Measurements from ENCODE around the gene PRDM11. TPM values are rescaled to one million over a fixed set of nuclear protein-coding genes. Genes with fewer than 3 reads are reported as not detected.
"Not testable (repeated sequence)": the region's sequence is repeated elsewhere in the genome, so short reads cannot be mapped to it uniquely, and the experiment has no call there.

PRDM11 gene
- total RNA-seq, 2 donors from 2014 or later, result 4.1 to 8.3 TPM

DNA sequence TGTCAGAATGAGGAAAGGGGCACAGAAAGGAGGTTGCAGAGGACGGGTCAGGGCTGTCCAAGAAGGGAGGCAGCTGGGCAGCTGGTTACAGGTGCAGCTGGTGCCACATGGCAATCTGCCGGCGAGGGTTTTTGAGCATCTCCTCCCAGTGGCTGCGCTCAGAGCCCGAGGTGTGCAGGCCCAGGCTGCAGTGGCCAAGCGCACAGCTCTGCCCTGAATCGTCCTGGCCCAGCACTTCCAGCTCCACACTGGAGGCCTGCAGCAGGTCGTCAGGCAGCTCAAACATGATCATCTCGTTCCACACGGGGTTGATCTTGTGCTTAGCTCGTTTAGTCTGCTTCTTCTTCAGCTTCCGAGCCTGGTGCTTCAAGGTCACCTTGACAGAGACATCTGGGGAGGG is 97.5 kb downstream of the PRDM11 start:
- Histone ChIP-seq H3K9me3 (no peaks in the 10 kb centered on the region), H3K4me3 (no peak overlapping the region), H3K4me1 (no peaks in the 10 kb centered on the region), H3K27ac (no peak overlapping the region), H3K9ac (ENCODE audit: low read depth in 2 of 2, low read length in 2 of 2) (no peak overlapping the region), H3K36me3 (no peaks in the 10 kb centered on the region), H3K27me3 (no peaks in the 10 kb centered on the region)
- no peak for DNase-seq
- TF ChIP-seq, protein P1, sequence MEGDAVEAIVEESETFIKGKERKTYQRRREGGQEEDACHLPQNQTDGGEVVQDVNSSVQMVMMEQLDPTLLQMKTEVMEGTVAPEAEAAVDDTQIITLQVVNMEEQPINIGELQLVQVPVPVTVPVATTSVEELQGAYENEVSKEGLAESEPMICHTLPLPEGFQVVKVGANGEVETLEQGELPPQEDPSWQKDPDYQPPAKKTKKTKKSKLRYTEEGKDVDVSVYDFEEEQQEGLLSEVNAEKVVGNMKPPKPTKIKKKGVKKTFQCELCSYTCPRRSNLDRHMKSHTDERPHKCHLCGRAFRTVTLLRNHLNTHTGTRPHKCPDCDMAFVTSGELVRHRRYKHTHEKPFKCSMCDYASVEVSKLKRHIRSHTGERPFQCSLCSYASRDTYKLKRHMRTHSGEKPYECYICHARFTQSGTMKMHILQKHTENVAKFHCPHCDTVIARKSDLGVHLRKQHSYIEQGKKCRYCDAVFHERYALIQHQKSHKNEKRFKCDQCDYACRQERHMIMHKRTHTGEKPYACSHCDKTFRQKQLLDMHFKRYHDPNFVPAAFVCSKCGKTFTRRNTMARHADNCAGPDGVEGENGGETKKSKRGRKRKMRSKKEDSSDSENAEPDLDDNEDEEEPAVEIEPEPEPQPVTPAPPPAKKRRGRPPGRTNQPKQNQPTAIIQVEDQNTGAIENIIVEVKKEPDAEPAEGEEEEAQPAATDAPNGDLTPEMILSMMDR (IDR thresholded peaks at IDR 0.05), result no peak
- intact Hi-C loops (cut with DNase I), result no loop called here

DNA sequence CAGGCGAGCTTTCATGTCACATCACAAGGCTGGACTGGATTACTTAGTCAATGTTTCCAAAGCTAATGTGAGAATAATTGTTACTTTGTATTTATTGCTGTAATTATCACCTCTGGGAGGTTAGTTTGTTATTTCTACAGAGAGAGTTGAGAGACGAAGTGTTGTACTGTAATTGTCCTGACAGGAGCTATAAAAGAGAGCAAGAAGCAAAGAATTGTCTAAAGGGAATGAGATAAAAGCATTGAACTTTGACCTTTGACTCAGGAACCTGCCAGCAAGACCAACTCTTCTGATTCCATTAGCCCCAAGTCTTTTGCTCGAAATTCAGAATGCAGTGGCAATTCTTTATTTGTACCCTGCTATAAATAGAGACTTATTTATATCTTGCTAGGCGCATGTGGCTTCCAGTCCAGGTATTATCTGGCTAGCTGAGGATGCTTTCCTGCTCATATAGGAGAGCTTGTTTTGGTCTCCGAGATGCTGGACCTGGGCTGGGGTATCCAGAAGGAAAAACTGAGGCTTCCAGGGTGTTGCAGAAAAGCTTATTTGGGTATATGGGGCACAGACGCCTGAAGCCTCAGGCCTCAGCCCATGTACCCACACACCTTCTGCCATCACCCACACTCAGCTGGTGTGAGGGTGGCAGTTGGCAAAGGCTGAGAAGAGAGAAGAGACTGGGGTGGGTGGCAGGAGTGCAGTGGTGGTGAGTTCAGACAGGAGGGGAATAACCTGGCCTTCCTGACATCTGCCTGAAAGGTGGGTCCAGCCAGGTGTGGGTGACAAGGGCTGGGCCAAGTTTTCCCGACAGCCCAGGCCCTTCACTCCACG is 99.0 kb downstream of the PRDM11 start:
- Histone ChIP-seq H3K9ac (ENCODE audit: low read depth in 2 of 2, low read length in 2 of 2) (no peak overlapping the region), H3K36me3 (no peaks in the 10 kb centered on the region), H3K27me3 (no peaks in the 10 kb centered on the region), H3K4me3 (no peak overlapping the region), H3K4me1 (no peaks in the 10 kb centered on the region), H3K27ac (no peak overlapping the region), H3K9me3 (no peaks in the 10 kb centered on the region)
- intact Hi-C loops (cut with DNase I), result no loop called here
- DNase-seq, result no peak
- TF ChIP-seq, protein P1 (IDR thresholded peaks at IDR 0.05), result no peak

DNA sequence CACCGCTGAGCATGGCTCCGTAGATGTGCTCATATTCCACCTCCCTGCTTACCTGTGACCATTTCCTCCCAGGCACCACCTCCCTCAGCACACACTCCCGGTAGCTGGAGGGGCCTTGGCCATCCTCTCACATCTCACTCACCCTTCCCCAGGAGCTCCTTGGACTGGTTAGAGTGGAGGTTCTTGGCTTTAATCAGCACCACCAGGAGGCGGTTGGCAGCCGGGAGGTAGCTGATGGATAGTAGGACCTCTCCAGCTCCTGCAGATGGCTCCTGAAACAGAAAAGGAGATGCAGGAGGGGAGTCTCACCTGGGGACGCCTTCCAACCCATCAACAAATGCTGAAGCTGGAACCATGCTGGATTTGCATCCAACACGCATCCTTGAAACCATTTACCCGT is 99.8 kb downstream of the PRDM11 start:
- no peaks in the 10 kb centered on the region for H3K36me3 ChIP-seq
- H3K4me3 ChIP-seq, result no peak overlapping the region
- no peaks in the 10 kb centered on the region for H3K27me3 ChIP-seq
- no peak for DNase-seq
- intact Hi-C loops (cut with DNase I), result no loop called here
- H3K9ac ChIP-seq (ENCODE audit: low read depth in 2 of 2, low read length in 2 of 2), result no peak overlapping the region
- no peak overlapping the region for H3K27ac ChIP-seq
- no peaks in the 10 kb centered on the region for H3K9me3 ChIP-seq
- no peaks in the 10 kb centered on the region for H3K4me1 ChIP-seq
- TF ChIP-seq, protein P1 (IDR thresholded peaks at IDR 0.05), result no peak

DNA sequence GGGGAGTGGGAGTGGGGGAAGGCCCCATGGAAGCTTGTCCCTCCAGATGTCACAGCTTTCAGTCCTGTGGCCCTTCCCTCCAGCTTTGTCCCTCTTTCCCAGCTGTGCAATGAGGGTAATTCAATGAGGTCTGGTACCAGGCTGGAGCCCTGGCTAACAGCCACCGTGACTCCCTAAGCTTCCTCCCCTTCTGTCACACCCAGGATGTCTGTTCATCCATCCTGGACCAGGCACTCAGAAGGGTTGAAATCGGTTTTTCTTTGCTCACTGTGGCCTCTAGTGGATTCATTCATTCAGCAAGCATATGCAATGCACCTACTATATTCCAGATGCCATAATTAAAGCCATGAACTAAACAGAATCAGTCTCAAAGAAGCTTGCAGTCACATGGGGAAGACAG is 101.0 kb downstream of the PRDM11 start:
- intact Hi-C loops (cut with DNase I), result no loop called here
- H3K27me3 ChIP-seq, result no peaks in the 10 kb centered on the region
- H3K9me3 ChIP-seq, result no peaks in the 10 kb centered on the region
- TF ChIP-seq, protein P1 (IDR thresholded peaks at IDR 0.05), result no peak
- no peak for DNase-seq
- no peak overlapping the region for H3K4me3 ChIP-seq
- H3K27ac ChIP-seq, result no peak overlapping the region
- H3K36me3 ChIP-seq, result no peaks in the 10 kb centered on the region
- H3K4me1 ChIP-seq, result no peaks in the 10 kb centered on the region
- no peak overlapping the region for H3K9ac ChIP-seq (ENCODE audit: low read depth in 2 of 2, low read length in 2 of 2)

DNA sequence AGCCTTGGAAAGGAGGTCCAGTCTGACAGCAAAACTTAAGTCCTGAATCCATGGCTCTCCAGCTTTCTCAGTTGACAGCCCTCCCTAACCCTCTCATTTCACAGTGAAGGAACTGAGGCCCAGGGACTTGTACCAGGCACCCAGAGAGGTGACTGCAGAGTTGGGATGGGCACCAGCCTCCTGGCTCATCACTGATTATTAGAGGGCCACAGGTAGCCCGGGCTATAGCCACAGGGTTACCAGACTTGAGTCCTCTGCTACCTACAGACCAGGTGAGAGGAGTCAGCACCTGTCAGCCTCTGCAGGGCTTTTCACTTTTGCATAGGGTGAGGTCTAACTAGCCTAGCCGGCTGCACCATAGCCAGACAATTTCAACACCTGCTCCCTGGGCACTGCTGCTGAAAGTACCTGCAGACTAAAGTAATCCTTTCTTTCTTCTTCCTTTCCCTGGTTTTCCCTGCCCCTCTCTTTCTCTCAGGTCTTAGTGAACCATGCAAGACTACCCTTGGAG is 102.1 kb downstream of the PRDM11 start:
- TF ChIP-seq, protein P1 (IDR thresholded peaks at IDR 0.05), result no peak
- intact Hi-C loops (cut with DNase I), result no loop called here
- Histone ChIP-seq H3K9ac (ENCODE audit: low read depth in 2 of 2, low read length in 2 of 2) (no peak overlapping the region), H3K9me3 (no peaks in the 10 kb centered on the region), H3K4me3 (no peak overlapping the region), H3K36me3 (no peaks in the 10 kb centered on the region), H3K27ac (no peak overlapping the region), H3K27me3 (no peaks in the 10 kb centered on the region), H3K4me1 (no peaks in the 10 kb centered on the region)
- DNase-seq, result no peak

DNA sequence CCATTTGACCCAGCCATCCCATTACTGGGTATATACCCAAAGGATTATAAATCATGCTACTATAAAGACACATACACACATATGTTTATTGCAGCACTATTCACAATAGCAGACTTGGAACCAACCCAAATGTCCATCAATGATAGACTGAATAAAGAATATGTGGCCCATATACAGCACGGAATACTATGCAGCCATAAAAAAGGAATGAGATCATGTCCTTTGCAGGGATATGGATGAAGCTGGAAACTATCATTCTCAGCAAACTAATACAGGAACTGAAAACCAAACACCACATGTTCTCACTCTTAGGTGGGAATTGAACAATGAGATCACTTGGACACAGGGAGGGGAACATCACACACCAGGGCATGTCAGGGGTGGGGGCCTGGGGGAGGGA is 102.9 kb downstream of the PRDM11 start:
- H3K9ac ChIP-seq (ENCODE audit: low read depth in 2 of 2, low read length in 2 of 2); H3K9me3 ChIP-seq; H3K36me3 ChIP-seq; H3K4me1 ChIP-seq; intact Hi-C loops (cut with DNase I); H3K27me3 ChIP-seq; DNase-seq; H3K4me3 ChIP-seq; H3K27ac ChIP-seq: not testable (repeated sequence)
